ENCODE data around the gene ZNF620.
"Not testable (repeated sequence)": the region's sequence is repeated elsewhere in the genome, so short reads cannot be mapped to it uniquely, and the experiment has no call there.

The ZNF620 gene

DNA sequence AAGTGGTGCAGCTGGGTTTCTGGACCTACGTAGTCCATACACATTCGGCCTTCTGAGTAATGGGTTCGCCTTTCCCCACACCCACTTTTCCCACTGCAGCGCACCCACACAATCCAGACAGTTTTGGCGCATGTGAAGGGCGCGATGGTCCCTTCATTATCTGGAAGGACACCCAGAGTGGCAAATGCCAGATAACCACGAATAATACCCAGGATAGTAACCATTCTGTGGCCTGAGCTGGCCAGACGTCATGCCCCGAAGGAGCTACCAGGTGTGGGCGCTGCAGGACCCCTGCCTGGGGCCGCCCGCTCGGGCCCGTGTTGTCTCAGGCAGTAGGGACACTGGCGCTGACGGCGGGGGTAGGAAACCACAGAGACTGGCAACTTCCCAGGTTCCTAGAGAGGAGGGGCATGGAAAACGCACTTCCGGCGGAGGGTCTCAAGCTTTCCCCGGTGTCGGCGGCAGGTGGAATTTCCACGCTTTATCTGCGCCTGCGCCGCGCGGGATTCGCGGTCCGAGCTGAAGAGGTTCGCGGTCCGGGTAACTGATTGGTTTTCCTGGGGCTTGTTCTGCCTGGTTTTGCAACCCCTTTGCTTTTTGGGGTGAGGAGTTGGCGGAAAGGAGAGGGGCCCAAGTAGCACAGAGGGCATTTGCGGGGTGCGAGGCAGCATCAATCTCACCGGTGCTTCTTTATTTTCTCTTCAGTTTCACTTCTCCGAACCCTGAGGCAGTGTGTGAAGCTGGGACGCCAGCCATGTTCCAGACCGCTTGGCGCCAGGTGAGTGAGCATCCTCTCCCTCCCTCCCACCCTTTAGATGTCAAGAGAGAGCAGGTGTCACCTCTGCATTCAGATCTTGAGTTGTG lies at the start of gene ZNF620:
TSS of gene ZNF620 (plus strand) at position 441 of the 864 bp plus-strand sequence. CDS start at position 755, 314 bp downstream.
- DNase-seq (ENCODE audit: low read depth), result no peak

DNA sequence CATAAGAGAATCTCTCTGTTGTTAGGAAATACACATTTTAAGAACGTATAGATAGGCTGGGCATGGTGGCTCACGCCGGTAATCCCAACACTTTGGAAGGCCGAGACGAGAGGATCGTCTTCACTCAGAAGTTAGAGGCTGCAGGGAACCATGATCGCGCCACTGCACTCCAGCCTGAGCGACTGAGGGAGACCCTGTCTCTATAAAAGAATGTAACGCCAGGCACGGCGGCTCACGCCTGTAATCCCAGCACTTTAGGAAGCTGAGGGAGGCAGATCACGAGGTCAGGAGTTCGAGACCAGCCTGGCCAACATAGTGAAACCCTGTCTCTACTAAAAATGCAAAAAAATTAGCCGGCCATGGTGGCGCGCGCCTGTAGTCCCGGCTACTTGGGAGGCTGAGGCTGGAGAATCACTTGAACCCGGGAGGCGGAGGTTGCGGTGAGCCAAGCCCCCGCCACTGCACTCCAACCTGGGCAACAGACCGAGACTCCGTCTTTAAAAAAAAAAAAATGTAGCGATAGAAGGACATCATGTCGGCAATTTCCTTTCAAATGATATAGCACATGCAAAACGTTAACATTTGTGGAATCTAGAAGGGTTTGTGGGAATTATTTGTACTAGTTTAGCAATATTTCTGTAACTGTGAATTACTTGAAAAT lies 49.4 kb upstream of the ZNF620 start:
- no peak for DNase-seq (ENCODE audit: low read depth)

DNA sequence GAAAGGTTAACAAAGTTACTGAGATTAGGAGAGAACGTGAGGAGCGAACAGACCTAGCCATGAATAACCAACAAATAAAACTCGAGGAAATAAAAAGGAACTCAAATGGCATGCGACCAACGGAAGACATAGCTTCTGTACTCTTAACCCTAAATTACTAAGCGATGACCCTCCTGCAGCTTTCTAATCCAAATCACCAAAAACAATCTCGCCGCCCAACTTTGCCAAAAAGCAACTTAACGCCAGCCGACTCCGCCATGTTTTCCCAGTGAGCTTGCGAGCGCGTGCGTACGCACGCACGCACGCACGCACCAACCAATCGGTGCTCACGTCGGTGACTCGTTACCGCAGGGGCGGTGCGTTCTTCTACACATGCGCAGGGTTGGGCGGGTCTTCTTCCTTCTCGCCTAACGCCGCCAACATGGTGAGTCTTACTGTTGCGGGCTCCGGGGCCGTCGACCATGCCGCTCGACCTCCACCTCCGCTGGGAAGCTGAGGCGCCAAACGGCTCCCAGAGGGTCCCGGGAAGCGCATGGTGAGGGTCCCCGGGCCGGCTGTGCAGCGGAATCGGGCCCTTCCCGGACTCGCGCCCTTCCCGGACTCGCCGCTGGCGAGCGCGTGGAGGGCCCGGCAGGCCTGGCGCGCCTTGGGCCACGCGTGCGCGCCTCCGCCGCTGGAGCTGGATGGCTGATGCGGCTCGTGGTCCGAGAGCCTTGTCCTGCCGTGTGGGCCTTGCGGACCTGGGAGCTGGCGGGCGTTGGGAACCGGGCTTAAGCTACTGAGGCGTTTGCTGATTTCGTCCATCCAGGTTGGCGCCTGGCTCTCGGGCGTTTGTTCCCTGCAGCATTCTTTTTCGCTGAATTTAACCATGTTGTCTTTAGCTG lies 48.7 kb upstream of the ZNF620 start, which contains the start of gene RPL14:
TSS of gene RPL14 (plus strand) at position 400 of the 884 bp plus-strand sequence. CDS start at position 533, 133 bp downstream.
- DNase-seq (ENCODE audit: low read depth), result peak; percentile 97

DNA sequence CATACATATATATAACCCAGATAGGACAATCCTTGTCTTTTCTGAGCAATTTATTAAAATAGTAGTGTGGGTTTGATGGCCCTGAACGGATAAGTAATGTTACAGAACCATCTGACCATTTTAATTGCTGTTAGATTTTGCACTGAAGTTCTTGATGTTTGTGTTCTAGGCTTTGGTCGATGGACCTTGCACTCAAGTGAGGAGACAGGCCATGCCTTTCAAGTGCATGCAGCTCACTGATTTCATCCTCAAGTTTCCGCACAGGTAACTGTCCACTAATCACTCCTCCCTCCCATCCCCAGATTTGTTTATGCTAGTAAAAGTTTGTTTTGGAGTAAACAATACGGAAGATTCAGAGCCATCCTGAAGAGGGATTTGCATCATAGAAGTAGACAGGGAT lies 47.4 kb upstream of the ZNF620 start:
- DNase-seq (ENCODE audit: low read depth), result no peak

DNA sequence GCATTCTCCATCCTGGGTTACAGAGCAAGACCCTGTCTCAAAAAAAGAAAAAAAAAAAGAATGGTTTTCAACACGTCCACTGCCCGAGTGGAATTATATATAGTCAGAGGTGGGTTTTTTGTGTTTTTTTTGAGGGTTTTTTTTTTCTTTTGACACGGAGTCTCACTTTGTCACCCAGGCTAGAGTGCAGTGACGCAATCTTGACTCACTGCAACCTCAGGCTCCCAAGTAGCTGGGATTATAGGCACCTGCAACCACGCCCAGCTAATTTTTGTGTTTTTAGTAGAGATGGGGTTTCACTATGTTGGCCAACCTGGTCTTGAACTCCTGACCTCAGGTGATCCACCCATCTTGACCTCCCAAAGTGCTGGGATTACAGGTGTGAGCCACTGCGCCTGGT lies 45.4 kb upstream of the ZNF620 start:
- not testable (repeated sequence) for DNase-seq (ENCODE audit: low read depth)

DNA sequence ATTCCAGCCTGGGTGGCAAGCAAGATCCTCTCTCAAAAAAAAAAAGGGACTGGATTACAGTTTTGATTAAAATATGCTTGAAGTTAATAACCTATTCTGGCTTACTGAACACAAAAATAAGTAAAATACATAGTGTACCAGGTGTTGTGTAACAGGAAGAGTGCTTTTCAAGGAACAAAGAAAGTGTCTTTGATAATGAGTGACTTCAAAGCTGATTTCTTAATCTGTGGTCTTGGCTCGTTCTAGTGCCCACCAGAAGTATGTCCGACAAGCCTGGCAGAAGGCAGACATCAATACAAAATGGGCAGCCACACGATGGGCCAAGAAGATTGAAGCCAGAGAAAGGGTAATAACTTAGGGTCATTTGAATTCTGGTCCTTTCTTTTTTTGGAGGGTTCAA lies 44.7 kb upstream of the ZNF620 start:
- DNase-seq (ENCODE audit: low read depth), result no peak

DNA sequence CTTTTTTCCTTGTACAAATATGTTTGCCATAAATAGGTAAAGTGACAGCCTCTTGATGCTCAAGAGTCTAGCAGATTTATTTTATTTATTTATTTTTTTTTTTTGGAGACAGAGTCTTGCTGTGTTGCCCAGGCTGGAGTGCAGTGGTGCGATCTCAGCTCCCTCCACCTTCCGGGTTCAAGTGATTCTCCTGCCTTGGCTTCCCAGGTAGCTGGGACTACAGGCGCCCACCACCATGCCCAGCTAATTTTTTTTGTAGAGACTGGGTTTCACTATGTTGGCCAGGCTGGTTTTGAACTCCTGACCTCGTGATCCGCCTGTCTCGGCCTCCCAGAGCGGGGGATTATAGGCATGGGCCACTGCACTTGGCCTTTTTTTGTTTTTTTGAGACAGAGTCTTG lies 43.0 kb upstream of the ZNF620 start:
- DNase-seq (ENCODE audit: low read depth), result not testable (repeated sequence)

DNA sequence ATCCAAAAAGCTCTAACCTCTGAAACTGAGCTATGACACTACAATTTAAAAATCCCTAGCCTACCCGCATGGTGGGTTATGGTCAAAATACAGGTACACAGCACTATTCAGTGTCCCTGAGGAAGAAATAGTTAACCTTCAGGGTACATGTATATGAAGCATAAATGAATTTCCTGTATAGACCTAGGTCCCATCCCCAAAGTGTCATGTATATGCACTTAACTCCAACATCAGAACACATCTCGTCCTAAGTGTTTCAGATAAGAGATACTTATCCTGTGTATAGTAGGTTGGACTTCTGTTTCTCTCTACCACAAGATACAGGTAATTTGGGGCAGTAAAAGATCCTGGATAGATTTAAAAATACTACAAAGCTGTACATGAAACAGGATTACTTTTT lies 42.3 kb upstream of the ZNF620 start:
- DNase-seq (ENCODE audit: low read depth), result no peak

DNA sequence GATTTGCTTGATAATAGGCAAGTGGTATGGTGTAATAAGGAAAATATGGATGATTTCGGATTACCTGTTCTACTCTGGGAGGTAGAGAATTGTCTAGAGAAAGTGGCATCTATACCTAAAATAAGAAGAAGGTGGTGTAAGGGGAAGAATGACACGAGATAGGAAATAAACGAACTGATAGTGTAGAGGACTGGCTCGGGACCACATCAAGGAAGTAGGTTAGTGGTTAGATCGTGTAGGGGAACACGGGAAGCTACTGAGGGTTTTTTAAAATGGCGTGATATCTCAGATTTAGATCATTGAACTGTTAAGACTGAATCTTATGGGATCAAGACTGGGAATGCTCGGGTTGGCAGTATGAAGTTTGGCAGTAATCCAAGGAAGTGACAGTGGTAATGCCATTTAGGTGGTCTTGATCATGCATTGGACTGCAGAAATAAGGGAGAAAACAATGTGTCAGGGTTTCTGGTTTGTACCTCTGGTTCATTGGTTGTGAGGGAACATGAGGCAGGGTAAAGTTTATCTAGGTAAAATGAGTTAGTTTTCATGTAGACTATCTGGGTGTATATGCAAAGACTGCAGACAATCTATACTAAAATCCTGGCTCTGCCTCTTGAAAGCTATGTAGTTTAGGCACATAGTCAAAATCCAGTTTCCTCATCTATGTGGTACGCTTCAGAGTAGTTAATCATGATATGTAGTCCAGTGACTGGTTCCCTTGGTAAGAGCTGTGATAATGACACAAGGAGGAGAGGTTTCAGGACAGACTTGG lies 41.3 kb upstream of the ZNF620 start:
- DNase-seq (ENCODE audit: low read depth), result no peak

DNA sequence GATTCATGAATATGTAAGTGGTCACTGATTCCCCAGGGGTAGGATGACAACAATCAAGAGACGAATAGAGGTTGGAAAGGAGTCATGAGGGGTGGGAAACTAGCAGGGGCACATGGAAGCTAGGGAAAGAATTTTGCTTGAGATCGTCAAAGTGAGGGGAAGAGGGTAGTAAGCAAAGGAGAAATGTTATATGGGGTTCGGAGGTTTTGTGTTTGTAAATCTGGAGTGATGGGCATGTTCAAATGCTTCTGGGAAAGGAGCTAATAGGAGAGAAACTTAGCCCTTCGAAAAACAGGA lies 40.8 kb upstream of the ZNF620 start:
- no peak for DNase-seq (ENCODE audit: low read depth)

DNA sequence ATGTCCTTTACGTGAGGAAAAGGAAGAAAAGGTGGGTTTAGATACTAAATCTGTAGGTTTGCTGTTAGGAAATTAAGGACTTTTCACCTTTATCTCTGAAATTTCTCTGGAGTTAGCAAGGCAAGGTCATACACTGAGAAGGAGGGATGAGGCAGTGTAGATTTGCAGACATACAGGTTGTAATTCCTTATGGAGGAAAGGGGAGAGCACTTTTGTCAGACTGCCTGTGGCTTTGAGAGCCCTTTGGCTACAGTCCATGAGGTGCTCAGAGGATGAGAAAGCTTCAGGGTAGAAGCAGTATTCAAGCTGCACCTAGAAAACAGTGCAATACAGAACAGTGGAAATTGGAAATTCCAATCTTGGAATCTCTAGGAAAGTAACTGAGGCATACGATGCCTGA lies 40.4 kb upstream of the ZNF620 start:
- no peak for DNase-seq (ENCODE audit: low read depth)

DNA sequence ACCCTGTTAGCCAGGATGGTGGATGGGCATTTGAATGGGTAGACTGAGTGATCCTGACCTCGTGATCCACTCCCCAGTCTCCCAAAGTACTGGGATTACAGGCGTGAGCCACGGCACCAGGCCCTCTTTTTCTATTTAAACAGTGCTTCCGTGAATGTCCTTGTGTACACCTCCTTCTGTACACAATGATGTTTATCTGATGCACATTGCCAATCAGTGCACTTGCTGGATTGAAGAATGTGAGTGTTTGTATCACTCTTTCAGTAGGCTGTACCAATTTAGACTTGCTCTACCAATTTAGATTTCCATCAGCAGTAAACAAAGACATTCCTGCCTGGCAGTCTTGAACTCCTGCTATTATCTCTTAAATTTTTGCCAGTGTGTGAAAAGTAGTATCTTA lies 37.8 kb upstream of the ZNF620 start:
- no peak for DNase-seq (ENCODE audit: low read depth)

DNA sequence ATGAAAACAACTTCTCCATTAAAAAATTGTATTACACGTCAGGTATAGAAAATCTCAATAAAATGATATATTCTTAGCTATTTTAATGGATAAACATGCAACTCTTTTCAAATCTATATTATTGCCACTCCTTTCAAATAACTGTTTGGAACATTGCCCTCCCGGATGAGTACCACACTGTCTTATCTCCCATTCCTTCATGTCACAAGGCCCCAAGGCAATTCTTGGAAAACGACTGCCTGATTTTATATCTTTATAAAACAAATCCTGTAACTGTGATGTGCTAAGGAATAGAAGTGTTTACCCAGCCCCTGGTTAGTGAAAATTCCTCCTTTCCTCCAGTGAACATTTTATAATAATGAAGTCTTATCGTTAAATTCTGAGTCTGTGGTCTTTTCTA lies 35.1 kb upstream of the ZNF620 start:
- no peak for DNase-seq (ENCODE audit: low read depth)

DNA sequence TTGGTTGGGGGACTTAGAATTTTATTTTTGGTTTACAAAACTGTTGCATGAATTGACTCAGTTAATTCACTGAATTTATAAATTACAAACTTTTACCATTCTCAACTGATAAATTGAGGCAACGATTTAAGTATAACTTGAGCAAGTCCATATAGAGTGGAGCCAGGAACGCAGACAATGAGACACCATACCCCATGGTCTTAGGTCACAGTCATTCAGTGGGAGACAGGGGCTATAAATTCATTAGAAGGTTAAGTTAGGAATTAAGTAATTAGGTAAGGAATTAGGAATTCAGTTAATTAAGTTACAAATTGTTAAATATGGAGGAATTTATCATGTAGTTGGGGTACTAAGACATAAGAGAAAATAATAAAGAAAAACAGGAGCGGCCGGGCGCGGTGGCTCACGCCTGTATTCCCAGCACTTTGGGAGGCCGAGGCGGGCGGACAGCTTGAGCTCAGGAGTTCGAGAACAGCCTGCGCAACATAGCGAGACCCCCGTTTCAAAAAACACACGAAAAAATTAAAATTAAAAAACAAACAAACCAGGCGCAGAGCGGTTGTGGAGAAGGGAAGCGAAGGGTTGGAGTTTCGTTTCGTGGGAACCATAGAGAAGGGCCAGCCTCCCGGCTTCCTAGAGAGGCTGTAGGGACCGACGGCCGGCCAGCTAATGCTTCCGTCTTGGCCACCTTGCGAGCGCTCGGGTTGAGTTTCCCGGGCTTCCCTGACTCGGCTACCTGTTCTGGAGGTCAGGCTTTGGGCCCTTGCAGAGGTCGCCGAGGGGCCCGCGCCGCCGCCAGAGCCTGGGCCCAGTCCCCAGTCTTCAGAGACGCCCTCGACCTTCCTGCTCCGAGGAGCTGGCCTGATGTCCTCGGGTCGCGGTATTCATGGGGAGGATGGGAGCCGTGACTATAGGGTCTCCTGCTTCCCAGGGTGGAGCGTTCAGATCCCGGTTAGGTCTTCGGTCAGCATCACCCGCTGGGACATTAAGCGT lies 29.1 kb upstream of the ZNF620 start, which contains the start of gene ZNF619:
TSS of gene ZNF619 (plus strand) at position 645 of the 993 bp plus-strand sequence. CDS start 858 bp downstream, outside the sequence.
- peak; percentile 79 for DNase-seq (ENCODE audit: low read depth)

DNA sequence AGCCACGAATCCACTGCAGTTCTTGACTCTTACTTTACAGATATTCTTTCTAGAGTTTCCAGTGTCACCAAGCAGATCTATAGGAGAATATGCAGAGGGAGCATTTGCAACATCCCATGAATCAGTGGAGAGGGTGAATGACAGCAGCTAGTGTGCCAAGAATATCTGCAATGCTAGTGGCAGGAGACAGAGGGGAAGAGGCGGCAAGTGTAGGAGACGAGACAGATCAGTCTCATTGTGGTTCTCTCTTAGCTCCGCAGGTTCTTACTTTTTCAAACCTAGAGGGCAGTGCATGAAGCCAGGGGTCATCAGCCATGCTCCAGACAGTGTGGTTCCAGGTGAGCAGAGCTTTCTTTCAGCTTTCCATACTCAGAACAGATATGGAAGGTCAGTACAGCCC lies 28.2 kb upstream of the ZNF620 start:
- DNase-seq (ENCODE audit: low read depth), result no peak

DNA sequence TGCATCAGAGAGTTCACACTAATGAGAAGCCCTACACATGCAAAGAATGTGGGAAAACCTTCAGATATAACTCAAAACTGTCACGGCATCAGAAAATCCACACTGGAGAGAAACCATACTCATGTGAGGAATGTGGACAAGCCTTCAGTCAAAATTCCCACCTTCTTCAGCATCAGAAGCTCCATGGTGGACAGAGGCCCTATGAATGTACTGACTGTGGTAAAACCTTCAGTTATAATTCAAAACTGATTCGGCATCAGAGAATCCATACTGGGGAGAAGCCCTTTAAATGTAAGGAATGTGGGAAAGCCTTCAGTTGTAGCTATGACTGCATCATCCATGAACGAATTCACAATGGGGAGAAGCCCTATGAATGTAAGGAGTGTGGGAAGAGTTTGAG lies 18.7 kb upstream of the ZNF620 start:
- DNase-seq (ENCODE audit: low read depth), result no peak

DNA sequence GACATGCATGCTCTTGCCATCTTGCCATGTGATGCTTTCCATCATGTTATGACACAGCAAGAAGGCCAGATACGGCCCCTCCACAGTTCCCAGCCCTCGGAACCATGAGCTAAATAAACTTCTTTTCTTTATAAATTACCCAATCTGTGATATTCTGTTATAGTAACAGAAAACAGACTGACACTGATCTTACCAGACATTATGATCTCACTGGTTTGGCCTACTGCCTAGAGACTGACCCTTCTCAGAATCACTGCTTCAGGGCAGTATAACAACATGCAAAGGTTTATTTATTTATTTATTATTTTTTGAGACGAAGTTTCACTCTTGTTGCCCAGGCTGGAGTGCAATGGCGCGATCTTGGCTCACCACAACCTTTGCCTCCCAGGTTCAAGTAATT lies 14.9 kb upstream of the ZNF620 start:
- DNase-seq (ENCODE audit: low read depth), result peak; percentile 8

DNA sequence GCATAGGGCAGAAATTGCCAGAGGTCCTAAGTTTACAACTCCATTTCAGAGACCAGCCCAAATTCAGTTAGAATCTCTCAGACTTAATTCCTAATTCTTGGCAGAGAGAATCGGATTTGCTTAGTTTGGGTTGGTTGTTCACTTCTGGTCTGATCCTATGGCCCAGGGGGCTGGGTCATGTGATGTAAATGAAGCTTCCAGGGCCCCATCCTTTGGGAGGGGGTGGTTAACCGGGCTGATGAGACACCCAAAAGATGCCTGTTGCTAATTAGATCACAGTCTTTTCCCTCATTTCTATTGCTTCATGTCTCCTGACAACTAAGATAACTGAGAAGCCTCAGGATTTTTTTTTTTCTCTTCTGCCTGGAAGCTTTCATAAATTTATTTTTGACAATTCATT lies 11.1 kb upstream of the ZNF620 start:
- peak; percentile 40 for DNase-seq (ENCODE audit: low read depth)

DNA sequence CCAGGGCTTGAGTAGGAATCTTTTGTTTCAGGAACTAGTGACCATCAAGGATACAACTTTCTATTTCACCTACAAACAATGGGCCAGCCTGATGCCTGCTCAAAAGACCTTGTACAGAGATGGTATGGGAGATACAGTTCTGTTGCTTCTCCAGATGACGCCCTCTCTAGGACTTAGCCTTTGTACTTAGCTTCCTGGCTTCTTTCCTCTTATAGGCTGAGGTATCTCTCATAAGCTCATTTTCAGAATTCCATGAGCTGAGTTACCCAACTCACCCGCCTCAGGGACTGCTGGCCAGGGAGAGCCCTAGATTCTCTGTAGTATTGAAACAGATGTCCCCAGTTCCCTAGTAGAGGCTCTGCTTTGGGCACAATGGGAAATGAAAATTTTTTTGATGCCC lies 8.6 kb upstream of the ZNF620 start:
- no peak for DNase-seq (ENCODE audit: low read depth)

DNA sequence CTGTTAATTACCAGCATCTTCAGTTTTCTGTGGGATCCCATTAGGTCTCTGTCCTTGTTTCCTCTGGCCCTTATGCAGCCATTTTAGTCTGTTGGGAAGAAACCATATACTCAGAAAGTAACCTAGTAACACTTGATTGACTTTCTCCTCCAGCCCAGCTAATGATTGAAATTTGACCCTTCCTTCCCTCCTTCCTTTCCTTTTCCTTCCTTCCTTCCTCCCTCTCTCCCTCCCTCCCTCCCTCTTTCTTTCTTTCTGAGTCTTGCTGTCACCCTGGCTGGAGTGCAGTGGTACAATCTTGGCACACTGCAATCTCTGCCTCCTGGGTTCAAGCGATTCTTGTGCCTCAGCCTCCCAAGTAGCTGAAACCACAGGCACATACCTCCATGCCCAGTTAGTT lies 5.9 kb upstream of the ZNF620 start:
- no peak for DNase-seq (ENCODE audit: low read depth)

Data from fibroblast of gingiva (primary cell).